GM19395 (cell line): ENCODE results near the gene MFAP1.
"Not testable (repeated sequence)": the region's sequence is repeated elsewhere in the genome, so short reads cannot be mapped to it uniquely, and the experiment has no call there.

ENCODE experiments used
- ATAC-seq: cut with Tn5 transposase; IDR thresholded peaks from one replicate; pipeline ENCODE4 v1.9.1; 2021; ENCODE audit warnings: mild to moderate bottlenecking, moderate library complexity; ENCODE audit not compliant: unreplicated experiment

MFAP1 gene

GRCh38 chr15:43825305-43825704, 815 bp upstream of the MFAP1 start:
- not testable (repeated sequence) for ATAC-seq

- no peak for ATAC-seq
Measured at GRCh38 chr15:43821505-43821904, 3.0 kb downstream of the MFAP1 start.

DNA sequence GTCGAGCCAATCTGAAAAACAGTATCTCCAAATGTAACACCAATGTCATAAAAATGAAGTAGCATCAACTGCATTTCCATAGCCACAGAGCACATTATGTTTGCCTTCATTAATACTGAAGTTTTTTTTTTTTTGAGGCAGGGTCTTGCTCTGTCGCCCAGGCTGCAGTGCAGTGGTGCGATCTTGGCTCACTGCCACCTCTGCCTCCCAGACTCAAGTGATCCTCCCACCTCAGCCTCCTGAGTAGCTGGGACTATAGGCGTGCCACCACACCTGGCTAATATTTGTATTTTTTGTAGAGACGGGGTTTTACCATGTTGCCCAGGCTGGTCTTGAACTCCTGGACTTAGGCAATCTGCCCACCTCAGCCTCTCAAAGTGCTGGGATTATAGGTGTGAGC, 9.4 kb downstream of the MFAP1 start:
- ATAC-seq, result not testable (repeated sequence)

- peak; percentile 64 for ATAC-seq
Measured at GRCh38 chr15:43808960-43809678, 15.4 kb downstream of the MFAP1 start.

DNA sequence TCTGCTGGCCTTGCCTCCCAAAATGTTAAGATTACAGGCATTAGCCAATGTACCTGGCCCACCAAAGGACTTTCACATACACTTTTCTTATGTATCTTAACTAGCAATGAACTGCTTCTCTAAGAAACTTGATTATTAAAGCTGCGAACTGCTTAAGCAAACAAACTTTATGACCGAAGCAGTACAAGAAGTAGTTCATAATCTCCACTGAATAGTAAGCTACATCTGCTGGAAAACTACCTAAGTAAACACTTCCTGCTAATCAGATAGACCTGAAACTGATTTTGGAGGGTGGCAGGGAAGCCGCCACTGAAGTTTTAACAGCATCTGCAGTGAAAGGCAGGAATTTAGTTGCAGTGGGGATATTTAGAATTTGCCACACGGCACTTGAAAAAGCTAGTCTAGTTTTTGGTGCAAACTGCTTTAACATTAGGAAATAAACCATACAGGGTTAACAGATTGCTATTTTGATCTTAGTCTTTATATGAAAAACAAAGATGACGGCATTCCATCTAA, 16.0 kb downstream of the MFAP1 start:
- ATAC-seq, result no peak

GRCh38 chr15:43802676-43803075, 21.8 kb downstream of the MFAP1 start:
- ATAC-seq, result not testable (repeated sequence)

- ATAC-seq, result peak; percentile 80
Measured at GRCh38 chr15:43800286-43801141, 24.0 kb downstream of the MFAP1 start, which contains the start of gene HYPK. TSS of gene HYPK (plus strand) at chr15:43800599. CDS start at chr15:43800623, 24 bp downstream.

- ATAC-seq, result no peak
Measured at GRCh38 chr15:43799945-43800285, 24.6 kb downstream of the MFAP1 start, which contains the start of gene SERINC4. TSS of gene SERINC4 (minus strand) at chr15:43800220. CDS start at chr15:43799986, 234 bp downstream.

DNA sequence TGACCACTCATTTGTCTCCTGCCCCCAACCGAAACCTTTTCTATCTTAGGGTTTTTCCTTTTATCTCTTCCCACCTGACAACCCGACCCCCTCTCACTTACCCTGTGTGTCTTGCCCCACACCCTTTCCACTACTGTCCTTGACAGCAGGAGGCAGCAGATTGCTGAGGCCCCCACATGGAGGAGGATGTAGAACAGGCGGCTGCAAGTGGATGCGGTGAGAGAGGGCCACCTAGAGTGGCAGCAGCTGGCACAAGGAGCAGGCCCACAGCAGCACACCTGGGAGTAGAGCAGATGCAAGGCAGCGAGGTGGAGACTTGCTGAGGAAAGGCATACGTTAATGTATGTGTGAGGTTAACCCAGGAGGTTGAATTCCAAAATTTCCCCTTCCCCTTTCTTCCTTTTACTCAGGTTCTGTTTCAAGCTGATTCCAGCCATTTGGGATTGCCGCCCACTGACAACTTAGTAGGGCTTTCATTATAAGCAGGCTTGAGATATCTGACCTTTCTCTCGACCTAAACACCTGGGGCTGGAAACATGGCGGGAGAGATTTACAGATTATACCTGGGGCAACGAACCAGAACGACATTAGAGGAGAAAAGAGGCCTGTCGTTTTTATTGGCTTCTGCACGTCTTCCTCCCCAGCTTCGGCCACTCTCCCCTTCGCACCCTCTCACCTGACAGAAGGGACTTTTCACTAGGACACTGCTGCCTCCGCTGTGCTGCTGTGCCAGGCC, 25.1 kb downstream of the MFAP1 start:
- ATAC-seq, result no peak

DNA sequence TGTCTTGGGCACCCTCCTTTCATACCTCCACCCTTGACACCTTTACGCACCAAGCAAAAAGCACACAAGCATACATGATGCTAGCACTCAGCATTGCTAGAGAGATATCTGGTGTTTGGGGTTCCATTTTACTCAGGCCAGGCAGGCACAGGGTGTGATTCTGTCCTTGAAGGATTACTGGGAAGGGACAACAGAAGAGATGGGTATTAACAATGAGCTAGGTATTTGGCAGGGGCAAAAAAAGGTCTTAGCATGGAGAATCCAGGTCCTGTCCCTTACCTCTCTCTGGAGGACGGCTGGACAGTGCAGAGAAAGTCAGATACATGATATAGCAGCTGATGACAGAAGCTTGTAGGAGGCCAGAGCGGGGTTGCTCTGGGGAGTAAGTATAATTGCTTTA, 27.9 kb downstream of the MFAP1 start:
- ATAC-seq, result no peak

DNA sequence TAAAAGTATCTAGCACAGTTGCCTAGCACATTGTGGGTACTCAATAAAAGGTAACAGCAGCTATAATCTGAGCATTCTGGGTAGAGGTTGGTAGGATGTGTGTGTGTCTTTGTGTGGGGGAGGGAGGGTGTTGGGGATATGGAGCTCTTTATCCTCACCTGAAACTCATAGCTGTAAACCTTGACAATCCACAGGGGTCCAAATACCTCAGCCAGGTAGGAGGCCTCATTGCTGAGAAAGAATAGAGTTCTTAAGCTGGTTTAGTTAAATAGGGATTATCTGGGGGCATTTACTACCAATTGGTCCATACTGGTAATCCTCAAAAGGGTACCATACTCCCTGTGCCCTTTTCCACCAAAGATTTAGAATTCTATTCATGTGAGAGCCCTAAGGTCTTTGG, 28.5 kb downstream of the MFAP1 start:
- ATAC-seq, result no peak

- no peak for ATAC-seq
Measured at GRCh38 chr15:43795197-43795596, 29.3 kb downstream of the MFAP1 start.

GRCh38 chr15:43794269-43795037, 30.0 kb downstream of the MFAP1 start:
- ATAC-seq, result no peak

DNA sequence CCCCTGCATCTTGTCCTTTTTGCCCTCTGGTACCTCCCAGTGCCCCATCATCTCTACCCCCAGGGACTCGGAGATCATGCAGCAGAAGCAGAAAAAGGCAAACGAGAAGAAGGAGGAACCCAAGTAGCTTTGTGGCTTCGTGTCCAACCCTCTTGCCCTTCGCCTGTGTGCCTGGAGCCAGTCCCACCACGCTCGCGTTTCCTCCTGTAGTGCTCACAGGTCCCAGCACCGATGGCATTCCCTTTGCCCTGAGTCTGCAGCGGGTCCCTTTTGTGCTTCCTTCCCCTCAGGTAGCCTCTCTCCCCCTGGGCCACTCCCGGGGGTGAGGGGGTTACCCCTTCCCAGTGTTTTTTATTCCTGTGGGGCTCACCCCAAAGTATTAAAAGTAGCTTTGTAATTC, 30.8 kb downstream of the MFAP1 start:
- no peak for ATAC-seq

DNA sequence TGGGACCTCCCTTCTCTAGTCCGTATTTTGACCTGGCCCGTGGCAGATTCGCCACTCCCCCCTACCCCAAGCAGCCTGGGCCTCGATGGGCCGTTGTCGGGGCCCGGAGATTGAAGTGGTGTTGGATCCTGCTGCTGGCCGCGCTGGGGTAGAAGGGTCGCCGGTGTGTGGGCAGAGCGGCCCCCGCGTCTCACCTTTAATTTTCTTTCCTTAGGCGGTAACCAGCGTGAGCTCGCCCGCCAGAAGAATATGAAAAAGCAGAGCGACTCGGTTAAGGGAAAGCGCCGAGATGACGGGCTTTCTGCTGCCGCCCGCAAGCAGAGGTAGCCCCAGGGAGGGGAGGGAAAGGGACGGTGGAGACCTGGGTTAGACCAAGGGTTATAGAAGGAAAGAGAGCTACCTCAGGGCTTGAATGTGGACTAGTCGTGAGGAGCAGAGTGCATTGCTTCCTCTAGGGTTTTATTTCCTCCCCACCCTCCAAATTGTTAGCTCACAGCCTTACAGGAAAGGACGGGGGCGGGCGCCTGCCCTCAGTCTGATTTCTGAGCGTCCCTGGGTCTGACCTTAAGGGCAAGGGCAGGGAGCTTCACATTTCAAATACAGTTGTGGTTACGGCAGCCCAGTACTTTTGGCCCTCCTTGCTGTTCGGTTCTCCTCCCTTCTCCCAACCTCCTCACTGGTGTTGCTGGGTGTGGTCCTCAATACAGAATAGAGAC, 31.6 kb downstream of the MFAP1 start:
- no peak for ATAC-seq

GRCh38 chr15:43791993-43792760, 32.3 kb downstream of the MFAP1 start, which contains the start of gene SERF2:
TSS of gene SERF2 (plus strand) at chr15:43792320. CDS start at chr15:43792377, 57 bp downstream.
- peak; percentile 81 for ATAC-seq

DNA sequence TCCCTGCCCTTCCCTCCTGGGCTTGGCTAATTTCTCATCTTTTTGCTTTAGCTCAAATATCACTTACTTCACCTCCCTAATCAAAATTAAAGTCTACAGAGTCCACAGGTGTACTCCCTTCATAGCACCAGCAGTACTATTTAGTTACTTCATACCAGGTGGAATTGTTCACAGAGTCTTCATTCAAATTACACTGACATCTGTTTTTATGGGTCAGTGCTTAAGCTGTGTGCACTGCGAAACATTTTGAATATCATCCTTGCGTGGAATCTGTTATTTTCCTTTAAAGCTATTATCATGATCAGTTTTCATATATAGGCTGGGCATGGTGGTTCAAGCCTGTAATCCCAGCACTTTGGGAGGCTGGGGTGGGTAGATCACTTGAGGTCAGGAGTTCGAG, 35.1 kb downstream of the MFAP1 start:
- ATAC-seq, result no peak

DNA sequence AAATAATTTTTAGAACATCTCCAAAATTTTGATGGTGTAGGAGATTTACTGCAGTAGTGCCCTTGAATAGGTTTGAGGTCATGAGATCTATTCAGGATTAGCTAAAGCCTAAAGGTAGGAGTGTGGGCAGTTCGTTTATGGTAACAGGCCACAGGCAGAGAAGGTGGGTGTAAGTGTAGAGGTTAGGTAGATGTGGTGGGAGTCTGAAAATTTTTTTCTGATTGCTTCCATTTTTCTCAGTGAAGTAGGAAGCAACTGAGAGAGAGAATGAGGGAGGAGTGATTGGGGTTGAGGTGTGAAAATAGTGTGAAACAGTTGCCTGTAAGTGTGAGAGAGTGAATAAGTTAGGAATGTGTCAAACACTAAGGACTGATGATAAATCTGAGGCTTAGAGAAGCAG, 45.5 kb downstream of the MFAP1 start:
- ATAC-seq, result no peak
